ENCODE results near the gene CCDC3. TPM values are rescaled to one million over a fixed set of nuclear protein-coding genes. Genes with fewer than 3 reads are reported as not detected.

CCDC3 gene
- total RNA-seq, 2 experiments from 2014 or later, result not detected

- H3K9me3 Mint-ChIP-seq, result no peaks in the 10 kb centered on the region
Observed at GRCh38 chr10:12919574-12919973, 81.9 kb downstream of the CCDC3 start.

GRCh38 chr10:12916587-12916986 lies 84.9 kb downstream of the CCDC3 start:
- Mint-ChIP-seq H3K4me1 (no peaks in the 10 kb centered on the region), H3K9me3 (peaks cover 5% of the 10 kb centered on the region), H3K4me3 (no peak overlapping the region), H3K27ac (no peak overlapping the region), H3K36me3 (no peaks in the 10 kb centered on the region), H3K27me3 (peaks cover 7% of the 10 kb centered on the region)
- POLR2A ChIA-PET, result no interaction called here
- ATAC-seq (ENCODE audit: low read depth) (no peak), DNase-seq (no peak)

More at GRCh38 chr10:12919574-12919973, 81.9 kb downstream of the CCDC3 start:
- no peak for ATAC-seq (ENCODE audit: low read depth)
- no peak for DNase-seq
- Mint-ChIP-seq H3K36me3 (no peaks in the 10 kb centered on the region), H3K4me3 (no peak overlapping the region), H3K27ac (no peak overlapping the region), H3K4me1 (no peaks in the 10 kb centered on the region), H3K27me3 (peaks cover 5% of the 10 kb centered on the region)
- POLR2A ChIA-PET, result interaction anchor here (0.7 kb wide), 1 partner anchor 24 kb away, joined by 3 read pairs; no protein-coding TSS in a partner anchor

- no peak overlapping the region for H3K27ac Mint-ChIP-seq
- POLR2A ChIA-PET, result no interaction called here
- peaks cover 5% of the 10 kb centered on the region for H3K9me3 Mint-ChIP-seq
- H3K4me1 Mint-ChIP-seq, result no peaks in the 10 kb centered on the region
- peaks cover 7% of the 10 kb centered on the region for H3K27me3 Mint-ChIP-seq
- ATAC-seq (ENCODE audit: low read depth) (no peak), DNase-seq (no peak)
- H3K4me3 Mint-ChIP-seq, result no peak overlapping the region
- H3K36me3 Mint-ChIP-seq, result no peaks in the 10 kb centered on the region
Observed at GRCh38 chr10:12915637-12916168, 85.8 kb downstream of the CCDC3 start.

GRCh38 chr10:12914111-12914510 lies 87.4 kb downstream of the CCDC3 start:
- Mint-ChIP-seq H3K36me3 (no peaks in the 10 kb centered on the region), H3K4me3 (no peak overlapping the region), H3K27ac (no peak overlapping the region), H3K27me3 (peaks cover 7% of the 10 kb centered on the region), H3K9me3 (peaks cover 5% of the 10 kb centered on the region), H3K4me1 (no peaks in the 10 kb centered on the region)
- POLR2A ChIA-PET, result no interaction called here
- no peak for ATAC-seq (ENCODE audit: low read depth)
- no peak for DNase-seq

GRCh38 chr10:12911795-12912194 lies 89.7 kb downstream of the CCDC3 start:
- peaks cover 5% of the 10 kb centered on the region for H3K9me3 Mint-ChIP-seq
- POLR2A ChIA-PET, result no interaction called here
- H3K27me3 Mint-ChIP-seq, result peaks cover 12% of the 10 kb centered on the region
- H3K4me3 Mint-ChIP-seq, result no peak overlapping the region
- H3K27ac Mint-ChIP-seq, result no peak overlapping the region
- no peaks in the 10 kb centered on the region for H3K36me3 Mint-ChIP-seq
- no peaks in the 10 kb centered on the region for H3K4me1 Mint-ChIP-seq
- ATAC-seq (ENCODE audit: low read depth) (no peak), DNase-seq (no peak)

GRCh38 chr10:12910835-12911234 lies 90.7 kb downstream of the CCDC3 start:
- peaks cover 5% of the 10 kb centered on the region for H3K9me3 Mint-ChIP-seq
- H3K27ac Mint-ChIP-seq, result no peak overlapping the region
- DNase-seq (no peak), ATAC-seq (ENCODE audit: low read depth) (no peak)
- POLR2A ChIA-PET, result no interaction called here
- no peaks in the 10 kb centered on the region for H3K4me1 Mint-ChIP-seq
- H3K36me3 Mint-ChIP-seq, result no peaks in the 10 kb centered on the region
- H3K27me3 Mint-ChIP-seq, result peaks cover 12% of the 10 kb centered on the region
- H3K4me3 Mint-ChIP-seq, result no peak overlapping the region

GRCh38 chr10:12909836-12910185 lies 91.7 kb downstream of the CCDC3 start:
- no peak overlapping the region for H3K4me3 Mint-ChIP-seq
- ATAC-seq (ENCODE audit: low read depth) (no peak), DNase-seq (no peak)
- peaks cover 5% of the 10 kb centered on the region for H3K9me3 Mint-ChIP-seq
- H3K36me3 Mint-ChIP-seq, result no peaks in the 10 kb centered on the region
- no peaks in the 10 kb centered on the region for H3K4me1 Mint-ChIP-seq
- H3K27ac Mint-ChIP-seq, result no peak overlapping the region
- peaks cover 11% of the 10 kb centered on the region for H3K27me3 Mint-ChIP-seq
- POLR2A ChIA-PET, result no interaction called here

- DNase-seq (no peak), ATAC-seq (ENCODE audit: low read depth) (no peak)
- Mint-ChIP-seq H3K36me3 (no peaks in the 10 kb centered on the region), H3K27ac (no peak overlapping the region), H3K4me3 (no peak overlapping the region), H3K4me1 (no peaks in the 10 kb centered on the region), H3K27me3 (peaks cover 9% of the 10 kb centered on the region), H3K9me3 (peaks cover 5% of the 10 kb centered on the region)
- POLR2A ChIA-PET, result no interaction called here
Observed at GRCh38 chr10:12909182-12909835, 92.2 kb downstream of the CCDC3 start.

GRCh38 chr10:12908773-12909172 lies 92.7 kb downstream of the CCDC3 start:
- no peak for ATAC-seq (ENCODE audit: low read depth)
- Mint-ChIP-seq H3K27ac (no peak overlapping the region), H3K9me3 (peaks cover 5% of the 10 kb centered on the region), H3K36me3 (no peaks in the 10 kb centered on the region), H3K27me3 (peaks cover 9% of the 10 kb centered on the region), H3K4me3 (no peak overlapping the region), H3K4me1 (no peaks in the 10 kb centered on the region)
- DNase-seq, result no peak
- POLR2A ChIA-PET, result no interaction called here

GRCh38 chr10:12907656-12908055 lies 93.9 kb downstream of the CCDC3 start:
- POLR2A ChIA-PET, result no interaction called here
- no peaks in the 10 kb centered on the region for H3K4me1 Mint-ChIP-seq
- peaks cover 5% of the 10 kb centered on the region for H3K9me3 Mint-ChIP-seq
- ATAC-seq (ENCODE audit: low read depth), result no peak
- no peak overlapping the region for H3K4me3 Mint-ChIP-seq
- no peak for DNase-seq
- peaks cover 10% of the 10 kb centered on the region for H3K27me3 Mint-ChIP-seq
- no peak overlapping the region for H3K27ac Mint-ChIP-seq
- H3K36me3 Mint-ChIP-seq, result no peaks in the 10 kb centered on the region

GRCh38 chr10:12906051-12906541 lies 95.4 kb downstream of the CCDC3 start:
- Mint-ChIP-seq H3K36me3 (no peaks in the 10 kb centered on the region), H3K9me3 (no peaks in the 10 kb centered on the region), H3K27ac (no peak overlapping the region)

GRCh38 chr10:12905067-12905466 lies 96.4 kb downstream of the CCDC3 start:
- Mint-ChIP-seq H3K36me3 (no peaks in the 10 kb centered on the region), H3K9me3 (no peaks in the 10 kb centered on the region), H3K4me3 (no peak overlapping the region), H3K27me3 (peaks cover 12% of the 10 kb centered on the region), H3K4me1 (no peaks in the 10 kb centered on the region), H3K27ac (no peak overlapping the region)
- POLR2A ChIA-PET, result no interaction called here
- ATAC-seq (ENCODE audit: low read depth), result no peak
- no peak for DNase-seq

More at GRCh38 chr10:12906051-12906541, 95.4 kb downstream of the CCDC3 start:
- Mint-ChIP-seq H3K4me3 (no peak overlapping the region), H3K4me1 (no peaks in the 10 kb centered on the region), H3K27me3 (peaks cover 12% of the 10 kb centered on the region)
- POLR2A ChIA-PET, result no interaction called here
- no peak for DNase-seq
- ATAC-seq (ENCODE audit: low read depth), result no peak

GRCh38 chr10:12902851-12903358 lies 98.6 kb downstream of the CCDC3 start:
- POLR2A ChIA-PET, result no interaction called here
- ATAC-seq (ENCODE audit: low read depth) (no peak), DNase-seq (no peak)
- Mint-ChIP-seq H3K27me3 (peaks cover 9% of the 10 kb centered on the region), H3K27ac (no peak overlapping the region), H3K36me3 (no peaks in the 10 kb centered on the region), H3K4me1 (no peaks in the 10 kb centered on the region), H3K4me3 (no peak overlapping the region), H3K9me3 (no peaks in the 10 kb centered on the region)

- Mint-ChIP-seq H3K27ac (no peak overlapping the region), H3K4me3 (no peak overlapping the region), H3K4me1 (no peaks in the 10 kb centered on the region), H3K27me3 (peaks cover 5% of the 10 kb centered on the region), H3K36me3 (no peaks in the 10 kb centered on the region), H3K9me3 (no peaks in the 10 kb centered on the region)
- ATAC-seq (ENCODE audit: low read depth) (no peak), DNase-seq (peak; percentile 33)
- POLR2A ChIA-PET, result no interaction called here
Observed at GRCh38 chr10:12902135-12902572, 99.4 kb downstream of the CCDC3 start.

All from activated naive CD8-positive, alpha-beta T cell treated with anti-CD3 and anti-CD28 coated beads, Interleukin-2, amount 10 ng/mL, durations not matched to agents 7 days and 5 days (primary cell).